H1 (cell line): ENCODE data around the gene KLF13. TPM values are rescaled to one million over a fixed set of nuclear protein-coding genes. Genes with fewer than 3 reads are reported as not detected.
A peak's percentile ranks its signal among the peaks of the same experiment; 100 is the strongest.

ENCODE experiments used
- CTCF ChIA-PET: fragments of 300-600 bp; sonication (Branson Sonifier 250); formaldehyde crosslinking; loops from one replicate; lab custom pipeline; 2021; ENCODE audit not compliant: partially characterized antibody; lab: Charles Lee
- POLR2A ChIA-PET: fragments of 300-600 bp; sonication (Branson Sonifier 250); formaldehyde crosslinking; loops from one replicate; lab custom pipeline; 2021; ENCODE audit warnings: inconsistent platforms; ENCODE audit not compliant: partially characterized antibody; lab: Charles Lee
- DNase-seq, 2 experiments: peaks; one replicate each; pipeline versions ENCODE4 v3.0.0 to v3.0.0-alpha.2; 2010 to 2022; ENCODE audit warnings: low spot score in 2 of 2, low read depth in 1 of 2, mixed read lengths in 1 of 2
- FAIRE-seq: peaks from 2 replicates; lab custom pipeline; 2011; peaks lifted over from hg19 to GRCh38; lab: Jason Lieb, UNC
- H2AFZ ChIP-seq: 2 replicates; pipeline ENCODE4 v1.8.1; 2012; ENCODE audit warnings: low read length, inconsistent platforms
- H2AK5ac ChIP-seq: 2 replicates; pipeline ENCODE4 v1.6.1; 2013; ENCODE audit warnings: low read depth, low read length
- H2BK120ac ChIP-seq: replicated peaks from 2 replicates; pipeline ENCODE3; 2013; ENCODE audit warnings: low read depth, low read length, inconsistent platforms
- H2BK12ac ChIP-seq: 2 replicates; pipeline ENCODE4 v1.6.1; 2013; ENCODE audit warnings: low read depth, low read length
- H2BK15ac ChIP-seq: 2 replicates; pipeline ENCODE4 v1.6.1; 2013; ENCODE audit warnings: low read length
- H2BK20ac ChIP-seq: 2 replicates; pipeline ENCODE4 v1.6.1; 2013; ENCODE audit warnings: low read length
- H2BK5ac ChIP-seq: 2 replicates; pipeline ENCODE4 v1.6.1; 2013; ENCODE audit warnings: low read depth, low read length
- H3K14ac ChIP-seq: 2 replicates; pipeline ENCODE4 v1.6.1; 2013; ENCODE audit warnings: inconsistent platforms; ENCODE audit not compliant: insufficient read length
- H3K18ac ChIP-seq: 2 replicates; pipeline ENCODE4 v1.6.1; 2013; ENCODE audit warnings: low read length; ENCODE audit errors: extremely low read depth
- H3K23ac ChIP-seq: 2 replicates; pipeline ENCODE4 v1.6.1; 2013; ENCODE audit warnings: inconsistent platforms; ENCODE audit not compliant: insufficient read length
- H3K23me2 ChIP-seq: 2 replicates; pipeline ENCODE4 v1.6.1; 2013; ENCODE audit warnings: low read depth, low read length
- H3K27ac ChIP-seq: 2 replicates; pipeline ENCODE4 v1.6.1; 2011; ENCODE audit warnings: low read depth, low read length, inconsistent platforms
- H3K27me3 ChIP-seq, 4 experiments: replicated peaks in 1 of 4; 1 replicate in 1 of 4; 2 replicates in 3 of 4; pipeline versions ENCODE4 v1.6.1 to v1.8.1; 2011 to 2013; ENCODE audit warnings: low read length in 3 of 4, mild to moderate bottlenecking in 3 of 4, inconsistent platforms in 2 of 4, mixed read lengths in 2 of 4, moderate library complexity in 1 of 4; ENCODE audit not compliant: control insufficient read depth in 3 of 4, insufficient read depth in 3 of 4; ENCODE audit errors: extremely low read depth in 1 of 4
- H3K36me3 ChIP-seq, 4 experiments: 2 replicates each; pipeline versions ENCODE4 v1.6.1 to v1.8.1; 2011 to 2013; ENCODE audit warnings: mild to moderate bottlenecking in 4 of 4, low read length in 3 of 4, moderate library complexity in 2 of 4, control low read depth in 1 of 4, inconsistent platforms in 1 of 4; ENCODE audit not compliant: insufficient read depth in 4 of 4, control insufficient read depth in 2 of 4
- H3K4ac ChIP-seq: replicated peaks from 2 replicates; pipeline ENCODE3; 2013; ENCODE audit warnings: low read length, low read depth, mixed read lengths, inconsistent platforms; ENCODE audit not compliant: insufficient read length
- H3K4me1 ChIP-seq, 4 experiments: replicated peaks in 1 of 4; 1 replicate in 1 of 4; 2 replicates in 3 of 4; pipeline versions ENCODE4 v1.6.1 to v1.8.1; 2011 to 2013; ENCODE audit warnings: low read length in 3 of 4, inconsistent platforms in 2 of 4, mixed read lengths in 1 of 4; ENCODE audit not compliant: insufficient read depth in 4 of 4, control insufficient read depth in 3 of 4
- H3K4me2 ChIP-seq, 2 experiments: 2 replicates each; pipeline versions ENCODE4 v1.6.1 to v1.8.1; 2011 to 2013; ENCODE audit warnings: low read depth in 2 of 2, low read length in 2 of 2, control low read depth in 1 of 2, inconsistent platforms in 1 of 2, mild to moderate bottlenecking in 1 of 2; ENCODE audit not compliant: insufficient read depth in 1 of 2
- H3K4me3 ChIP-seq, 4 experiments: fragments of 200-600, 300-600 bp in 1 of 4; sonication (generic), shearing (Covaris generic), sonication (Bioruptor Twin) in 1 of 4; 2 replicates each; pipeline versions ENCODE4 v1.5.1 to v1.8.1; 2011 to 2016; ENCODE audit warnings: low read length in 4 of 4, low read depth in 3 of 4, control low read depth in 2 of 4, inconsistent platforms in 2 of 4, mild to moderate bottlenecking in 2 of 4, mixed read lengths in 1 of 4, moderate library complexity in 1 of 4; ENCODE audit not compliant: insufficient read depth in 2 of 4; ENCODE audit errors: extremely low read depth in 1 of 4
- H3K56ac ChIP-seq: replicated peaks from 2 replicates; pipeline ENCODE3; 2013; ENCODE audit warnings: low read depth, mild to moderate bottlenecking, mixed read lengths, low read length, inconsistent platforms; ENCODE audit not compliant: insufficient read length
- H3K79me1 ChIP-seq: 2 replicates; pipeline ENCODE4 v1.6.1; 2013; ENCODE audit warnings: low read depth, low read length, control low read depth
- H3K79me2 ChIP-seq, 2 experiments: 2 replicates each; pipeline versions ENCODE4 v1.6.1 to v1.8.1; 2012 to 2013; ENCODE audit warnings: low read length in 2 of 2, mild to moderate bottlenecking in 2 of 2, inconsistent platforms in 1 of 2; ENCODE audit not compliant: insufficient read depth in 2 of 2, control insufficient read depth in 1 of 2
- H3K9ac ChIP-seq, 4 experiments: replicated peaks in 1 of 4; 1 replicate in 1 of 4; 2 replicates in 3 of 4; pipeline versions ENCODE4 v1.6.1 to v1.8.1; 2011 to 2013; ENCODE audit warnings: low read depth in 3 of 4, low read length in 3 of 4, control low read depth in 2 of 4, mild to moderate bottlenecking in 2 of 4, moderate library complexity in 2 of 4, inconsistent platforms in 1 of 4; ENCODE audit errors: extremely low read depth in 1 of 4
- H3K9me3 ChIP-seq, 2 experiments: 2 replicates each; pipeline versions ENCODE4 v1.6.1 to v1.8.1; 2012 to 2013; ENCODE audit warnings: mild to moderate bottlenecking in 2 of 2, moderate library complexity in 2 of 2, control low read depth in 1 of 2, inconsistent platforms in 1 of 2, low read depth in 1 of 2, low read length in 1 of 2, mixed read lengths in 1 of 2; ENCODE audit not compliant: insufficient read depth in 2 of 2
- H4K20me1 ChIP-seq, 2 experiments: replicated peaks in 1 of 2; 2 replicates each; pipeline versions ENCODE3 to v1.8.1; 2011 to 2013; ENCODE audit warnings: inconsistent platforms in 2 of 2, low read length in 2 of 2, mild to moderate bottlenecking in 1 of 2; ENCODE audit not compliant: insufficient read depth in 2 of 2, control insufficient read depth in 1 of 2
- H4K5ac ChIP-seq: 2 replicates; pipeline ENCODE4 v1.6.1; 2013; ENCODE audit warnings: low read length, low read depth, mixed read lengths, inconsistent platforms; ENCODE audit not compliant: insufficient read length
- H4K8ac ChIP-seq: 2 replicates; pipeline ENCODE4 v1.8.0; 2013; ENCODE audit warnings: mild to moderate bottlenecking, moderate library complexity, low read length, inconsistent platforms; ENCODE audit not compliant: insufficient read depth; ENCODE audit errors: extremely low read depth
- H4K91ac ChIP-seq: replicated peaks from 2 replicates; pipeline ENCODE3; 2013; ENCODE audit warnings: low read length, mixed read lengths, inconsistent platforms; ENCODE audit not compliant: insufficient read length
- JUN ChIP-seq: IDR thresholded peaks from 2 replicates; pipeline ENCODE4 v1.6.1; 2011; ENCODE audit warnings: low read depth, mild to moderate bottlenecking, improper control_type of control experiment, low read length
- JUND ChIP-seq: IDR thresholded peaks from 2 replicates; pipeline ENCODE4 v1.6.1; 2011; ENCODE audit warnings: mild to moderate bottlenecking, improper control_type of control experiment, low read length
- KDM5A ChIP-seq: fragments of 200-600 bp; IDR thresholded peaks from 2 replicates; pipeline ENCODE4 v1.7.1; 2012; ENCODE audit warnings: mild to moderate bottlenecking, low read length, inconsistent platforms, mixed read lengths
- POLR2AphosphoS5 ChIP-seq: IDR thresholded peaks from 2 replicates; pipeline ENCODE4 v1.6.1; 2011; ENCODE audit warnings: low read depth, low read length
- TAF1 ChIP-seq: IDR thresholded peaks from 2 replicates; pipeline ENCODE4 v1.6.1; 2011; ENCODE audit warnings: mild to moderate bottlenecking, low read depth, low read length
- TAF7 ChIP-seq: optimal IDR thresholded peaks from 2 replicates; pipeline ENCODE3; 2011; ENCODE audit warnings: low read depth, mild to moderate bottlenecking, inconsistent platforms, low read length, moderate library complexity, borderline replicate concordance
- TCF12 ChIP-seq: IDR thresholded peaks from 2 replicates; pipeline ENCODE4 v1.6.1; 2011; ENCODE audit warnings: low read depth, mild to moderate bottlenecking, low read length
- WGBS, 2 experiments: shearing (Covaris generic) in 1 of 2; methylation state at CpG; one replicate each; pipeline versions ENCODE4 v1.1.6 to v1.1.7; 2013 to 2015; ENCODE audit warnings: low lambda C conversion rate in 2 of 2, mixed read lengths in 2 of 2, inconsistent platforms in 1 of 2, low coverage in 1 of 2, missing lambda C conversion rate in 1 of 2; ENCODE audit not compliant: insufficient replicate concordance in 2 of 2, insufficient coverage in 1 of 2, insufficient read length in 1 of 2; ENCODE audit errors: extremely low coverage in 1 of 2, missing lambda C conversion rate in 1 of 2; 5-methylcytosine and 5-hydroxymethylcytosine counted together
- polyA plus RNA-seq, 7 experiments: library from polyadenylated mRNA; depleted of rRNA in 3 of 7; stranded (reverse) in 5 of 7; unstranded in 2 of 7; fragments of >200 nt in 5 of 7; fragments of 200-250 nt in 2 of 7; gene quantifications; 1 replicate in 5 of 7; 2 replicates in 1 of 7; 4 replicates in 1 of 7; pipeline versions ENCODE4 v1.2.1 to v1.2.3, GENCODE V29; 2011 to 2013; ENCODE audit warnings: missing spikeins in 2 of 7, mixed read lengths in 2 of 7
- total RNA-seq: library from RNA; stranded (reverse); fragmentation: NEBNext Ultra II Directional; extraction: Animal tissue kit (Norgen Biotek cat#: 25700); gene quantifications from 2 replicates; pipeline ENCODE4 v1.2.1, GENCODE V29; 2021

Gene KLF13
- total and polyA plus RNA-seq, 2 of the 8 experiments (the other 6 are each of a cell fraction or from before 2014, with no cell fraction given) = 18.3 to 33.4 TPM

DNA sequence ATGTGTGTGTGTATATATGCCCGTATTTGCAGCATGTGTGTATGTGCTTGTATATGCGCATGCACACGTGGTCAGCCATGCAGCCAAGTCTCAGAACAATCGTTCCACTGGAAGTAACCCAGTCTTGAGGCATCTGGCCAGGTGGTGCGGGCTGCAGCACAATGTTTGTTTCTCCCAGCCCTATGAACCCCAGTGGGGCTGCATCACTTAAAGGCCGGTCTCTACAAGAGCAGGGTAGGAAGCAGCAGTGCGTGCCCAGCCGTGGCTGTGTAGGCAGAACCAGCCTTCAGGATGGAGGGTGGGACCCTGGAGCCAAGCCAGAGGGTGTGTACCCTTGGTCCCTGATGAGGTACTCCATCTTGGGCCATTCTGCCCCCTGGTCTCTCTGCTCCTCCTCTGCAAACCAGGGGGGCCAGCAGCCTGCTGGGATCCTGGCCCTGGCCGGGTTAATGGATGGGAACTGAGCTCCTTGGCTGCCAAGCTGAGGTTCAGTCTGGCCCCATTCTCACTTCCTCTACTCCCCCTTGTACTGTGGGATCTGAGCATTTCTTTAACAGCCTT is 11.8 kb downstream of the KLF13 start:
- Histone ChIP-seq H4K20me1 (peaks cover 23 to 53% of the 10 kb centered on the region in 2 experiments), H3K4me1 (peaks cover 0 to 15% (median under 1%) of the 10 kb centered on the region in 4 experiments; a peak in 4 of 7 replicates), H2AFZ (no peak overlapping the region), H2AK5ac (no peak overlapping the region), H3K4me2 (no peak overlapping the region), H3K9me3 (no peaks in the 10 kb centered on the region), H2BK15ac (no peak overlapping the region), H2BK5ac (0 out of 2 replicates have a peak overlapping the region, but pooled peaks have one; percentile 7), H3K27ac (no peak overlapping the region), H3K23me2 (no peaks in the 10 kb centered on the region), H2BK20ac (no peak overlapping the region), H3K36me3 (no peaks in the 10 kb centered on the region), H4K5ac (no peak overlapping the region)
- no peak for FAIRE-seq
- CTCF ChIA-PET = interaction anchor here (0.8 kb wide), 1 partner anchor 8 kb away, joined by 3 read pairs; no protein-coding TSS in a partner anchor
- no peak for TF ChIP-seq POLR2AphosphoS5
- no peak for TF ChIP-seq TCF12
- TF ChIP-seq JUND = no peak
- no peak for TF ChIP-seq KDM5A
- TF ChIP-seq TAF7 = no peak
- TF ChIP-seq TAF1 = no peak
- no peak for TF ChIP-seq JUN
- TF ChIP-seq, all 59 proteins: peak for 0
- no peaks in the 10 kb centered on the region for H3K27me3 ChIP-seq
- DNase-seq = no peak
- 97% methylated on average over 9 of the region's 9 CpGs; no CpG with 5 or more reads in 1 of the 2 experiments for WGBS, 2 experiments
- H3K4ac ChIP-seq = no peak overlapping the region
- H3K23ac ChIP-seq = no peak overlapping the region
- H2BK120ac ChIP-seq = no peak overlapping the region
- POLR2A ChIA-PET = no interaction called here
- no peak overlapping the region for H3K4me3 ChIP-seq
- H3K79me2 ChIP-seq = peaks cover 8 to 94% of the 10 kb centered on the region in 2 experiments; a peak in 3 of 4 replicates
- peaks cover 28% of the 10 kb centered on the region for H3K79me1 ChIP-seq
- H3K9ac ChIP-seq = peak overlapping the region in 1 of 4 experiments; percentile 10; a peak in 2 of 7 replicates
- no peak overlapping the region for H2BK12ac ChIP-seq
- no peak overlapping the region for H3K56ac ChIP-seq
- H4K91ac ChIP-seq = no peak overlapping the region
- H3K18ac ChIP-seq = no peak overlapping the region
- no peak overlapping the region for H3K14ac ChIP-seq
- 0 out of 2 replicates have a peak overlapping the region, but pooled peaks have one; percentile 30 for H4K8ac ChIP-seq
